OCI-LY3 (cell line): ENCODE measurements around the gene OSMR.

ENCODE experiments used
- H2AFZ ChIP-seq: fragments of 200-600, 300-600 bp; shearing (Covaris generic); 2 replicates; pipeline ENCODE4 v1.6.0; 2014; ENCODE audit warnings: antibody characterized with exemption, low read depth, low read length
- H3K27ac ChIP-seq: fragments of 200-600, 300-600 bp; sonication (generic); 2 replicates; pipeline ENCODE4 v1.5.1; 2014; ENCODE audit warnings: mild to moderate bottlenecking, low read length, moderate library complexity, mixed read lengths
- H3K27me3 ChIP-seq: fragments of 200-600, 300-600 bp; sonication (generic); 2 replicates; pipeline ENCODE4 v1.6.1; 2014; ENCODE audit warnings: low read depth, low read length, mixed read lengths
- H3K36me3 ChIP-seq: fragments of 200-600, 300-600 bp; sonication (generic); replicated peaks from 2 replicates; pipeline ENCODE3; 2014; ENCODE audit warnings: low read depth, low read length, mixed read lengths
- H3K4me1 ChIP-seq: fragments of 300-600, 200-600 bp; sonication (generic); 2 replicates; pipeline ENCODE4 v1.6.1; 2014; ENCODE audit warnings: low read length, mixed read lengths
- H3K4me2 ChIP-seq: fragments of 200-600, 300-600 bp; sonication (generic); 2 replicates; pipeline ENCODE4 v1.6.1; 2014; ENCODE audit warnings: low read length, mixed read lengths
- H3K4me3 ChIP-seq: fragments of 300-600, 200-600 bp; sonication (generic); 2 replicates; pipeline ENCODE4 v1.5.1; 2014; ENCODE audit warnings: antibody characterized with exemption, mild to moderate bottlenecking, low read length, moderate library complexity
- H3K79me2 ChIP-seq: fragments of 300-600, 200-600 bp; shearing (Covaris generic); 2 replicates; pipeline ENCODE4 v1.6.1; 2014; ENCODE audit warnings: mild to moderate bottlenecking, low read length, mixed read lengths
- H3K9ac ChIP-seq: fragments of 300-600, 200-600 bp; shearing (Covaris generic); 2 replicates; pipeline ENCODE4 v1.6.0; 2014; ENCODE audit warnings: mild to moderate bottlenecking, low read length, moderate library complexity
- H3K9me3 ChIP-seq: fragments of 200-600, 300-600 bp; shearing (Covaris generic); 2 replicates; pipeline ENCODE4 v1.6.1; 2014; ENCODE audit warnings: low read length, mixed read lengths; ENCODE audit not compliant: insufficient read depth
- H4K20me1 ChIP-seq: fragments of 200-600, 300-600 bp; sonication (generic); 2 replicates; pipeline ENCODE4 v1.6.1; 2016; ENCODE audit warnings: low read length, mixed read lengths; ENCODE audit not compliant: insufficient read depth
- CTCF ChIP-seq: fragments of 200-600, 300-600 bp; sonication (generic); IDR thresholded peaks from 2 replicates; pipeline ENCODE4 v1.5.1; 2014; ENCODE audit warnings: antibody characterized with exemption, low read length, low read depth
- EZH2phosphoT487 ChIP-seq: fragments of 200-600 bp; shearing (Covaris generic); IDR thresholded peaks from 2 replicates; pipeline ENCODE4 v1.6.1; 2018; ENCODE audit warnings: antibody characterized with exemption, mixed run types, low read depth

OSMR gene

DNA sequence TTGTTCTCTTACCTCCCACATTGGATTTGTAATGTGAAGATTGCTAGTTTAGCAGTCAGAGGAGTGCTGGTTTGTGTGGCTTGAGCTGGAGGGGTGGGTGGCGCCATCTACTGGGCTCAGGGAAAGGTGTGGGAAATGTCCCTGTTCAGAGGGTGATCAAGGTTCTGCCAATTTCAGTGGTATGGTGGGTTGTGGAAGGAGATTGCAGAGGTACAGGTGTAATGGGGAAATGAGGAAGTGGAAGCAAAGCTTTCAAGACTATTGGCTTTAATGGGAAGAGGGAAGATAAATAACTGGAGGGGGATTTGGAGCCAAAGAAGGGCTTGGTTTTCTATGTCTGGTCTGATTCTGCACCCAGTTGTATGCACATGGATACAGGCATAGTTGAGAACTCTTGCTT is 76.4 kb downstream of the OSMR start:
- no peak overlapping the region for H3K9ac ChIP-seq
- 0 out of 2 replicates have a peak, but pooled peaks cover 3% of the 10 kb centered on the region for H3K27me3 ChIP-seq
- no peak overlapping the region for H3K4me3 ChIP-seq
- H2AFZ ChIP-seq, result no peak overlapping the region
- H3K36me3 ChIP-seq, result no peaks in the 10 kb centered on the region
- no peaks in the 10 kb centered on the region for H3K4me1 ChIP-seq
- no peaks in the 10 kb centered on the region for H3K9me3 ChIP-seq
- TF ChIP-seq EZH2phosphoT487 (no peak), CTCF (peak; percentile 75)
- H3K27ac ChIP-seq, result no peak overlapping the region
- H3K79me2 ChIP-seq, result no peaks in the 10 kb centered on the region
- H4K20me1 ChIP-seq, result no peaks in the 10 kb centered on the region
- H3K4me2 ChIP-seq, result no peak overlapping the region

DNA sequence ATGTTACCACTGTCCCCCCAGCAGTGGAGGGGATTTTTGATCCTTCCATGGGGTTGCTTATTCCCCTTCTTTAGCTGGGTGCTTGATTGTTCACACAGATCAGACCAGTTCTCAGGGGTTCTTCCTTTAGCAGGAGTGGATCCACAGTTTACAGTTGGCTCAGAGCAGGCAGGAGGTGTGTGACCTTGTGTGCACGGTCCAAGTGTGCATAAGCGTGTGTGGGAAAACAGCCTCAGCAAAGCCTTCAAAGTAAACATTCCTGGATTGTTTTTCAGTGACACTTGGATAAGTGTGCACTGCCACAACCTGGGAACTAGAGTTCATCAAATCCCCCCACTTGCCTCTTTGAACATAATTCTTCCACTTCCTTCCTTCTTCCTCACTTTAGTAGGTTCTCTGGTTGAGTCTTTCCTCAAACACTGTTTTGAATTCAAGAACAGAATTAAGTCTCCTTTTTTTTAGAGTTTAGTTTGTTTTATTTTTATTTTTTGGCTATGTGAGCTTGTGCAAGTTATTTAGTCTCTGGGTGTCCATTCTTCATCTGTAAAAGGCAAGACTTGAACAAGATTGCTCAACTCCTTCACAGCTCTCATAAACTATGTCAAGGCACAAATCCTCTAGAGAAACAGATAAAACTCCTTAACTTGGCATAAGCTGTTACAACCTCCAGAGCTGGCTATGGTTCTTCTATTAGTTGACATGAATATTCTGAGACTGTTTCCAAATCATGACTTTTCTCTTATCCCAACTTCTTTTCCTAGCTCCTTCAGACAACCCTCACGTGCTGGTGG is 78.0 kb downstream of the OSMR start:
- Histone ChIP-seq H3K27me3 (0 out of 2 replicates have a peak, but pooled peaks cover 3% of the 10 kb centered on the region), H3K79me2 (no peaks in the 10 kb centered on the region), H3K9ac (no peak overlapping the region), H3K4me3 (no peak overlapping the region), H3K27ac (no peak overlapping the region), H4K20me1 (no peaks in the 10 kb centered on the region), H3K9me3 (no peaks in the 10 kb centered on the region), H3K36me3 (no peaks in the 10 kb centered on the region), H3K4me1 (no peaks in the 10 kb centered on the region), H3K4me2 (no peak overlapping the region), H2AFZ (no peak overlapping the region)
- no peak for TF ChIP-seq CTCF
- no peak for TF ChIP-seq EZH2phosphoT487

DNA sequence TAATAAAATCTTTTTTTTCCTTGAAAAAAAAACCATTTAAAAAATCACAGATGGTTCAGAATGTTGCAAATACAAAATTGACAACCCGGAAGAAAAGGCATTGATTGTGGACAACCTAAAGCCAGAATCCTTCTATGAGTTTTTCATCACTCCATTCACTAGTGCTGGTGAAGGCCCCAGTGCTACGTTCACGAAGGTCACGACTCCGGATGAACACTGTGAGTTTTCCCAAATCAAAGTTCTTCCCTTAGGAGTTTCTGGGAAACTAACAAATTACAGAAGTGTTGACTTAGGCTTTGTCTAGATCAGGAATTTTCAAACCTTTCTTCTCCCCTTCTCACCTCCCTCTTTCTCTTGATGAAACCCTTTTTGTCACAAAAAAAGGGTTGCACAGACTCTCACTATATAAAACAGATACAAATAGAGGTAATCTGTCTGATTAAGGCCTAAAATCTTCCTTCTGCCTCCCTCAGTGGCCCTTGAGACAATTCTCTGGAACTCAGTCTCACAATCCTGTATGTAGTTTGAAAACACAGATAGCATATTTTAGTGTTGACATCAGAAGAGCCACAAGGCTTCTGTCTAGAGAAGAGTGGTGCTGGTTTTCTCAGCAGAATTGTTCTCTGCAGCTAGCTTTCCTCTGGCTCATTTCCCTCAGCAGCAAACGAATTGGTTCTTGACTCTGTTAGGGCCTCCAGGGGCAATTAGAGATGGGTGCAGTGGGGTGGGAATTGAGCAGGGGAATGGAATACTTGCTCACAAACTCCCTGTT is 79.5 kb downstream of the OSMR start:
- Histone ChIP-seq H3K9ac (no peak overlapping the region), H3K36me3 (no peaks in the 10 kb centered on the region), H3K27me3 (no peaks in the 10 kb centered on the region), H3K4me1 (no peaks in the 10 kb centered on the region), H2AFZ (no peak overlapping the region), H3K4me3 (no peak overlapping the region), H3K9me3 (no peaks in the 10 kb centered on the region), H4K20me1 (no peaks in the 10 kb centered on the region), H3K79me2 (no peaks in the 10 kb centered on the region), H3K4me2 (no peak overlapping the region), H3K27ac (no peak overlapping the region)
- no peak for TF ChIP-seq CTCF
- TF ChIP-seq EZH2phosphoT487, result no peak

DNA sequence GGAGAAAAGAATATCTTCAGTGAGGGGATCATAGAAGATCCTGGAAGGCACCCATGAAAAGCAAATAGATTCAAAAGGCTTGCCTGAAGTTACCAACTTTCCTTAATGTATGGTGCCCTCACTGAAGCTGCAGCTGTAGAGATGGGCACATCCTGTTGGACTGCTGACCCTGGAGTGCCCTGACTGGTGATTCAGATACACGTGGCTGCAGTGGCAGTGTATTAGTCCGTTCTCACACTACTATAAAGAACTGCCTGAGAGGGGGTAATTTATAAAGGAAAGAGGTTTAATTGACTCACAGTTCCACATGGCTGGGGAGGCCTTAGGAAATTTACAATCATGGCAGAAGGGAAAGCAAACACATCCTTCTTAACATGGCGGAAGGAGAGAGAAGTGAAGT is 80.3 kb downstream of the OSMR start:
- TF ChIP-seq EZH2phosphoT487, result no peak
- no peak for TF ChIP-seq CTCF
- no peak overlapping the region for H3K27ac ChIP-seq
- no peaks in the 10 kb centered on the region for H3K4me1 ChIP-seq
- no peaks in the 10 kb centered on the region for H3K9me3 ChIP-seq
- no peaks in the 10 kb centered on the region for H3K27me3 ChIP-seq
- no peaks in the 10 kb centered on the region for H3K36me3 ChIP-seq
- H3K9ac ChIP-seq, result no peak overlapping the region
- no peak overlapping the region for H3K4me3 ChIP-seq
- H4K20me1 ChIP-seq, result no peaks in the 10 kb centered on the region
- no peak overlapping the region for H2AFZ ChIP-seq
- H3K79me2 ChIP-seq, result no peaks in the 10 kb centered on the region
- no peak overlapping the region for H3K4me2 ChIP-seq
